Endothelial cell of umbilical vein (primary cell): ENCODE measurements around the gene OVOL1.

ENCODE experiments used
- CTCF ChIP-seq, 2 donors: IDR thresholded peaks; 1 replicate in 1 of 2; 2 replicates in 1 of 2; pipeline ENCODE4 v1.5.1; 2011; ENCODE audit warnings: low read length in 2 of 2, mild to moderate bottlenecking in 2 of 2, moderate library complexity in 2 of 2, control low read depth in 1 of 2, inconsistent platforms in 1 of 2, low read depth in 1 of 2; ENCODE audit not compliant: insufficient read depth in 1 of 2; ENCODE audit errors: extremely low read depth in 1 of 2
- EZH2 ChIP-seq: IDR thresholded peaks from 2 replicates; pipeline ENCODE4 v1.6.1; 2012; ENCODE audit warnings: borderline replicate concordance, low read depth, mild to moderate bottlenecking, moderate library complexity, low read length, inconsistent platforms; ENCODE audit not compliant: severe bottlenecking
- FOS ChIP-seq: IDR thresholded peaks from 2 replicates; pipeline ENCODE4 v1.6.1; 2011; ENCODE audit warnings: mild to moderate bottlenecking, low read length, moderate library complexity, borderline replicate concordance; ENCODE audit not compliant: insufficient read depth
- GATA2 ChIP-seq: IDR thresholded peaks from 2 replicates; pipeline ENCODE4 v1.7.0; 2011; ENCODE audit warnings: low read depth, mild to moderate bottlenecking, moderate library complexity, mixed read lengths, low read length; ENCODE audit not compliant: insufficient read length, insufficient read depth
- JUN ChIP-seq: IDR thresholded peaks from 2 replicates; pipeline ENCODE4 v1.6.1; 2011; ENCODE audit warnings: borderline replicate concordance, low read depth; ENCODE audit not compliant: insufficient read length, insufficient read depth
- POLR2A ChIP-seq: IDR thresholded peaks from 2 replicates; pipeline ENCODE4 v1.6.1; 2012; ENCODE audit warnings: low read depth, mild to moderate bottlenecking, control low read depth, low read length
- POLR2AphosphoS5 ChIP-seq: IDR thresholded peaks from 2 replicates; pipeline ENCODE4 v1.6.1; 2012; ENCODE audit warnings: low read depth, mild to moderate bottlenecking, control low read depth, low read length, moderate library complexity; ENCODE audit not compliant: insufficient read depth

DNA sequence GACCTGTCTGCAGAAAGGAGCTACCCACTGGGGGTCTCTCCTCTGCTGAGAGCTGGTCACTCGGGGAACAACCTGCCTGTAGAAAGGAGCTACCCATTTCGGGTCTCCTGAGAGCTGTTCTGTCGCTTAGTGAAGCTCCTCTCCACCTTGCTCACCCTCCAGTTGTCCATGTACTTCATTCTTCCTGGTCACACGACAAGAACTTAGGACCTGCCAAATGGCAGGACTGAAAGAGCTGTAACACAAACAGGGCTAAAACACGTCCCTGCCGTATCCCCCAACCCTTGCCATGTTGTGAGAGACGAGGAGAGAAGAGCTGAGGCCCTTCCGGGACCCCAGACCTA is 42.2 kb upstream of the OVOL1 start:
- no peak for TF ChIP-seq POLR2A
- TF ChIP-seq CTCF (IDR thresholded peaks at IDR 0.05; ENCODE audit: extremely low read depth in 1 of 2, insufficient read depth in 1 of 2, low read depth in 1 of 2, low read length in 2 of 2) = no peak
- TF ChIP-seq GATA2 = no peak
- no peak for TF ChIP-seq EZH2
- TF ChIP-seq POLR2AphosphoS5 = no peak
- no peak for TF ChIP-seq JUN
- TF ChIP-seq FOS = no peak
